Neural progenitor cell (in vitro differentiated cells): ENCODE data around the gene ZP3. TPM values are rescaled to one million over a fixed set of nuclear protein-coding genes. Genes with fewer than 3 reads are reported as not detected.

Experiments used
- DNase-seq: peaks from one replicate; pipeline ENCODE4 v3.0.0-alpha.2; 2016; ENCODE audit warnings: low spot score
- H2AFZ ChIP-seq: fragments of 200-600 bp; sonication (generic); replicated peaks from 2 replicates; pipeline ENCODE4 v1.6.1; 2016; ENCODE audit warnings: antibody characterized with exemption
- H3F3A ChIP-seq: fragments of 200-600 bp; sonication (generic); 2 replicates; pipeline ENCODE4 v1.6.1; 2016; ENCODE audit warnings: antibody characterized with exemption, low read depth
- H3K27ac ChIP-seq: fragments of 200-600 bp; sonication (generic); 2 replicates; pipeline ENCODE4 v1.5.1; 2016; ENCODE audit warnings: mild to moderate bottlenecking
- H3K27me3 ChIP-seq: fragments of 200-600 bp; sonication (generic); 2 replicates; pipeline ENCODE4 v1.6.1; 2016; ENCODE audit warnings: mild to moderate bottlenecking, moderate library complexity
- H3K36me3 ChIP-seq: fragments of 200-600 bp; sonication (generic); 2 replicates; pipeline ENCODE4 v1.5.1; 2016
- H3K4me1 ChIP-seq: fragments of 200-600 bp; sonication (generic); 2 replicates; pipeline ENCODE4 v1.6.1; 2016; ENCODE audit warnings: mixed run types
- H3K4me2 ChIP-seq: fragments of 200-600 bp; sonication (generic); 2 replicates; pipeline ENCODE4 v1.6.1; 2016
- H3K4me3 ChIP-seq: fragments of 200-600 bp; sonication (generic); 2 replicates; pipeline ENCODE4 v1.5.1; 2016
- H3K79me2 ChIP-seq: fragments of 200-600 bp; sonication (generic); 2 replicates; pipeline ENCODE4 v1.6.1; 2016; ENCODE audit warnings: low read depth
- H3K9ac ChIP-seq: fragments of 200-600 bp; sonication (generic); 2 replicates; pipeline ENCODE4 v1.6.1; 2016
- H3K9me3 ChIP-seq: fragments of 200-600 bp; sonication (generic); 2 replicates; pipeline ENCODE4 v1.5.1; 2016; ENCODE audit warnings: low read depth
- H4K20me1 ChIP-seq: fragments of 200-600 bp; sonication (generic); 2 replicates; pipeline ENCODE4 v1.6.1; 2016; ENCODE audit warnings: low read depth
- H3K27ac Mint-ChIP-seq: 3 replicates; pipeline ENCODE4 v1.8.0; 2021; ENCODE audit warnings: mixed read lengths
- H3K27me3 Mint-ChIP-seq: 2 replicates; pipeline ENCODE4 v1.8.0; 2022; ENCODE audit warnings: low read depth, mild to moderate bottlenecking, inconsistent platforms, moderate library complexity, mixed read lengths; ENCODE audit not compliant: insufficient read depth
- H3K36me3 Mint-ChIP-seq: 3 replicates; pipeline ENCODE4 v1.8.0; 2021; ENCODE audit warnings: mixed read lengths
- H3K4me1 Mint-ChIP-seq: 3 replicates; pipeline ENCODE4 v1.8.0; 2021; ENCODE audit warnings: mixed read lengths
- H3K4me3 Mint-ChIP-seq: 3 replicates; pipeline ENCODE4 v1.8.0; 2021; ENCODE audit warnings: mild to moderate bottlenecking, moderate library complexity, mixed read lengths
- H3K9me3 Mint-ChIP-seq: 3 replicates; pipeline ENCODE4 v1.8.0; 2020; ENCODE audit warnings: mixed read lengths
- CTCF ChIP-seq: fragments of 200-600 bp; sonication (generic); IDR thresholded peaks from 2 replicates; pipeline ENCODE4 v1.5.1; 2017; ENCODE audit warnings: antibody characterized with exemption, mild to moderate bottlenecking
- EZH2 ChIP-seq: fragments of 200-600 bp; sonication (generic); IDR thresholded peaks from 2 replicates; pipeline ENCODE4 v1.6.1; 2017; ENCODE audit warnings: antibody characterized with exemption, mild to moderate bottlenecking, moderate library complexity
- EZH2phosphoT487 ChIP-seq: fragments of 200-600 bp; sonication (generic); IDR thresholded peaks from 2 replicates; pipeline ENCODE4 v1.6.1; 2017; ENCODE audit warnings: antibody characterized with exemption
- total RNA-seq: library from RNA; depleted of rRNA; stranded (reverse); fragments of >200 nt; gene quantifications from 2 replicates; pipeline ENCODE4 v1.2.3, GENCODE V29; 2015; ENCODE audit warnings: low replicate concordance

ZP3 gene
- total RNA-seq, 1 donor from 2014 or later: not detected

- Histone ChIP-seq H3K4me1 (peaks cover 6% of the 10 kb centered on the region), H3K36me3 (no peaks in the 10 kb centered on the region), H3K27me3 (no peaks in the 10 kb centered on the region), H3F3A (peaks cover 25% of the 10 kb centered on the region), H3K4me3 (no peak overlapping the region), H3K9me3 (no peaks in the 10 kb centered on the region), H4K20me1 (no peaks in the 10 kb centered on the region), H2AFZ (no peak overlapping the region), H3K79me2 (no peaks in the 10 kb centered on the region), H3K4me2 (peak overlapping the region; percentile 18), H3K27ac (no peak overlapping the region), H3K9ac (no peak overlapping the region)
- Mint-ChIP-seq H3K9me3 (no peaks in the 10 kb centered on the region), H3K4me1 (peaks cover 35% of the 10 kb centered on the region), H3K36me3 (no peaks in the 10 kb centered on the region), H3K4me3 (peak overlapping the region; percentile 41), H3K27me3 (peaks cover 10% of the 10 kb centered on the region), H3K27ac (peak overlapping the region; percentile 21)
- DNase-seq: peak; percentile 46
- no peak for TF ChIP-seq EZH2phosphoT487
- no peak for TF ChIP-seq CTCF
- TF ChIP-seq EZH2: no peak
Observed at GRCh38 chr7:76395965-76396726, 28.6 kb upstream of the ZP3 start.

- no peak overlapping the region for H3K4me3 ChIP-seq
- no peaks in the 10 kb centered on the region for H3K27me3 ChIP-seq
- no peaks in the 10 kb centered on the region for H3K79me2 ChIP-seq
- no peak overlapping the region for H3K4me3 Mint-ChIP-seq
- H3K27me3 Mint-ChIP-seq: peaks cover 10% of the 10 kb centered on the region
- peaks cover 25% of the 10 kb centered on the region for H3F3A ChIP-seq
- no peak overlapping the region for H3K27ac ChIP-seq
- no peaks in the 10 kb centered on the region for H3K36me3 ChIP-seq
- no peak overlapping the region for H3K9ac ChIP-seq
- H3K9me3 Mint-ChIP-seq: no peaks in the 10 kb centered on the region
- H3K4me1 ChIP-seq: peaks cover 6% of the 10 kb centered on the region
- H3K36me3 Mint-ChIP-seq: no peaks in the 10 kb centered on the region
- TF ChIP-seq EZH2: no peak
- no peak for TF ChIP-seq EZH2phosphoT487
- no peak for TF ChIP-seq CTCF
- H3K4me2 ChIP-seq: no peak overlapping the region
- H2AFZ ChIP-seq: no peak overlapping the region
- no peaks in the 10 kb centered on the region for H3K9me3 ChIP-seq
- H4K20me1 ChIP-seq: no peaks in the 10 kb centered on the region
- DNase-seq: no peak
- peaks cover 33% of the 10 kb centered on the region for H3K4me1 Mint-ChIP-seq
- H3K27ac Mint-ChIP-seq: no peak overlapping the region
Observed at GRCh38 chr7:76396864-76397263, 27.9 kb upstream of the ZP3 start.

GRCh38 chr7:76397409-76398183 lies 27.2 kb upstream of the ZP3 start:
- Histone ChIP-seq H2AFZ (peak overlapping the region; percentile 26), H3K9me3 (no peaks in the 10 kb centered on the region), H3K4me3 (no peak overlapping the region), H3K27ac (no peak overlapping the region), H3K36me3 (no peaks in the 10 kb centered on the region), H3F3A (peaks cover 23% of the 10 kb centered on the region), H3K79me2 (no peaks in the 10 kb centered on the region), H3K27me3 (no peaks in the 10 kb centered on the region), H4K20me1 (no peaks in the 10 kb centered on the region), H3K4me2 (peak overlapping the region; percentile 13), H3K9ac (no peak overlapping the region), H3K4me1 (peaks cover 6% of the 10 kb centered on the region)
- Mint-ChIP-seq H3K4me3 (peak overlapping the region; percentile 31), H3K27me3 (peaks cover 9% of the 10 kb centered on the region), H3K9me3 (no peaks in the 10 kb centered on the region), H3K4me1 (peaks cover 31% of the 10 kb centered on the region), H3K27ac (peak overlapping the region; percentile 50), H3K36me3 (no peaks in the 10 kb centered on the region)
- TF ChIP-seq EZH2 (no peak), EZH2phosphoT487 (no peak), CTCF (no peak)
- peak; percentile 51 for DNase-seq
